Mesendoderm (in vitro differentiated cells): ENCODE results near the gene RPS6KL1.

Experiments used
- DNase-seq: peaks from one replicate; pipeline ENCODE4 v3.0.0; 2013
- H2AK5ac ChIP-seq: 2 replicates; pipeline ENCODE4 v1.6.1; 2013; ENCODE audit warnings: low read length, inconsistent platforms
- H2BK120ac ChIP-seq: 2 replicates; pipeline ENCODE4 v1.6.1; 2013; ENCODE audit warnings: low read depth, mild to moderate bottlenecking, low read length, moderate library complexity, mixed read lengths
- H2BK15ac ChIP-seq: replicated peaks from 2 replicates; pipeline ENCODE4 v1.6.1; 2013; ENCODE audit warnings: low read depth, mild to moderate bottlenecking, moderate library complexity
- H2BK5ac ChIP-seq: 2 replicates; pipeline ENCODE4 v1.6.1; 2013; ENCODE audit warnings: low read length, inconsistent platforms
- H3K18ac ChIP-seq: 2 replicates; pipeline ENCODE4 v1.6.1; 2013; ENCODE audit warnings: mild to moderate bottlenecking, low read length, mixed read lengths
- H3K23ac ChIP-seq: one replicate; pipeline ENCODE4 v1.6.1; 2013; ENCODE audit warnings: low read length
- H3K27ac ChIP-seq: 2 replicates; pipeline ENCODE4 v1.5.1; 2013; ENCODE audit warnings: low read depth, mild to moderate bottlenecking, inconsistent platforms, low read length, moderate library complexity
- H3K27me3 ChIP-seq: 2 replicates; pipeline ENCODE4 v1.6.1; 2013; ENCODE audit warnings: low read length, control low read depth, mild to moderate bottlenecking, inconsistent platforms; ENCODE audit not compliant: insufficient read depth, poor library complexity
- H3K36me3 ChIP-seq: 2 replicates; pipeline ENCODE4 v1.6.1; 2013; ENCODE audit warnings: low read length, inconsistent platforms; ENCODE audit not compliant: control insufficient read depth, insufficient read depth
- H3K4ac ChIP-seq: one replicate; pipeline ENCODE4 v1.6.1; 2013; ENCODE audit warnings: low read depth, mild to moderate bottlenecking, low read length, moderate library complexity
- H3K4me1 ChIP-seq: 2 replicates; pipeline ENCODE4 v1.6.1; 2013; ENCODE audit warnings: low read depth, low read length, inconsistent platforms; ENCODE audit not compliant: control insufficient read depth
- H3K4me2 ChIP-seq: 2 replicates; pipeline ENCODE4 v1.6.1; 2013; ENCODE audit warnings: low read length
- H3K4me3 ChIP-seq: 2 replicates; pipeline ENCODE4 v1.5.1; 2013; ENCODE audit warnings: mild to moderate bottlenecking, low read length
- H3K56ac ChIP-seq: one replicate; pipeline ENCODE4 v1.6.1; 2013; ENCODE audit warnings: low read length
- H3K79me1 ChIP-seq: 2 replicates; pipeline ENCODE4 v1.6.1; 2013; ENCODE audit warnings: low read length, inconsistent platforms
- H3K79me2 ChIP-seq: 2 replicates; pipeline ENCODE4 v1.6.1; 2013; ENCODE audit warnings: mild to moderate bottlenecking, low read length; ENCODE audit not compliant: control insufficient read depth, insufficient read depth
- H3K9ac ChIP-seq: 2 replicates; pipeline ENCODE4 v1.6.1; 2013; ENCODE audit warnings: low read length, inconsistent platforms
- H4K5ac ChIP-seq: one replicate; pipeline ENCODE4 v1.6.1; 2013; ENCODE audit warnings: low read length
- H4K8ac ChIP-seq: one replicate; pipeline ENCODE4 v1.6.1; 2013; ENCODE audit warnings: low read depth, mild to moderate bottlenecking, control low read depth, low read length, moderate library complexity
- WGBS: extraction: QIAGEN DNeasy Blood & Tissue Kit; methylation state at CpG from one replicate; pipeline ENCODE4 v1.1.7; 2013; ENCODE audit warnings: low lambda C conversion rate, missing lambda C conversion rate; ENCODE audit not compliant: insufficient coverage; ENCODE audit errors: extremely low coverage; 5-methylcytosine and 5-hydroxymethylcytosine counted together

RPS6KL1 gene

GRCh38 chr14:74950795-74951442 lies 27.9 kb upstream of the RPS6KL1 start:
- Histone ChIP-seq H3K4me3 (no peak overlapping the region), H2AK5ac (no peak overlapping the region), H4K8ac (no peak overlapping the region), H3K23ac (no peak overlapping the region), H3K4me2 (no peak overlapping the region), H4K5ac (no peak overlapping the region), H3K18ac (no peak overlapping the region), H2BK120ac (no peak overlapping the region), H3K27me3 (no peaks in the 10 kb centered on the region), H3K79me2 (no peaks in the 10 kb centered on the region), H3K4ac (no peak overlapping the region), H2BK15ac (no peak overlapping the region), H3K79me1 (no peaks in the 10 kb centered on the region), H2BK5ac (no peak overlapping the region), H3K4me1 (peaks cover 2% of the 10 kb centered on the region), H3K9ac (no peak overlapping the region), H3K56ac (no peak overlapping the region), H3K36me3 (no peaks in the 10 kb centered on the region), H3K27ac (no peak overlapping the region)
- WGBS: no CpG with 5 or more reads among the region's 9 CpGs
- no peak for DNase-seq

- Histone ChIP-seq H3K27me3 (no peaks in the 10 kb centered on the region), H2BK5ac (no peak overlapping the region), H3K56ac (no peak overlapping the region), H3K4ac (no peak overlapping the region), H3K79me2 (no peaks in the 10 kb centered on the region), H2BK120ac (no peak overlapping the region), H2BK15ac (no peak overlapping the region), H3K27ac (no peak overlapping the region), H3K79me1 (no peaks in the 10 kb centered on the region), H3K4me1 (peaks cover 2% of the 10 kb centered on the region), H3K36me3 (no peaks in the 10 kb centered on the region), H3K18ac (no peak overlapping the region), H3K23ac (no peak overlapping the region), H4K8ac (no peak overlapping the region), H4K5ac (no peak overlapping the region), H2AK5ac (no peak overlapping the region), H3K9ac (no peak overlapping the region), H3K4me3 (no peak overlapping the region), H3K4me2 (no peak overlapping the region)
- WGBS: no CpG with 5 or more reads among the region's 17 CpGs
- no peak for DNase-seq
These were observed 27.0 kb upstream of the RPS6KL1 start for GRCh38 chr14:74949859-74950573.

GRCh38 chr14:74949191-74949601 lies 26.1 kb upstream of the RPS6KL1 start:
- Histone ChIP-seq H2BK15ac (no peak overlapping the region), H2BK120ac (no peak overlapping the region), H2BK5ac (no peak overlapping the region), H3K27me3 (no peaks in the 10 kb centered on the region), H3K36me3 (no peaks in the 10 kb centered on the region), H3K79me1 (no peaks in the 10 kb centered on the region), H3K4me3 (no peak overlapping the region), H3K4me1 (no peaks in the 10 kb centered on the region), H3K56ac (no peak overlapping the region), H3K9ac (no peak overlapping the region), H4K8ac (no peak overlapping the region), H4K5ac (no peak overlapping the region), H2AK5ac (no peak overlapping the region), H3K4me2 (no peak overlapping the region), H3K79me2 (no peaks in the 10 kb centered on the region), H3K18ac (no peak overlapping the region), H3K23ac (no peak overlapping the region), H3K27ac (no peak overlapping the region), H3K4ac (no peak overlapping the region)
- DNase-seq: no peak
- WGBS: no CpG with 5 or more reads among the region's 16 CpGs

- H3K23ac ChIP-seq: no peak overlapping the region
- H3K9ac ChIP-seq: no peak overlapping the region
- H3K79me2 ChIP-seq: no peaks in the 10 kb centered on the region
- H4K8ac ChIP-seq: no peak overlapping the region
- no peaks in the 10 kb centered on the region for H3K79me1 ChIP-seq
- no peak overlapping the region for H3K18ac ChIP-seq
- H2BK5ac ChIP-seq: no peak overlapping the region
- H3K36me3 ChIP-seq: no peaks in the 10 kb centered on the region
- H3K4me2 ChIP-seq: no peak overlapping the region
- H2BK15ac ChIP-seq: no peak overlapping the region
- no peak overlapping the region for H3K4me3 ChIP-seq
- H3K27me3 ChIP-seq: no peaks in the 10 kb centered on the region
- no peak for DNase-seq
- no peak overlapping the region for H4K5ac ChIP-seq
- no CpG with 5 or more reads among the region's 23 CpGs for WGBS
- no peaks in the 10 kb centered on the region for H3K4me1 ChIP-seq
- no peak overlapping the region for H2AK5ac ChIP-seq
- no peak overlapping the region for H3K4ac ChIP-seq
- no peak overlapping the region for H2BK120ac ChIP-seq
- H3K27ac ChIP-seq: no peak overlapping the region
- no peak overlapping the region for H3K56ac ChIP-seq
These were observed 25.4 kb upstream of the RPS6KL1 start for GRCh38 chr14:74948228-74949175.

GRCh38 chr14:74947353-74948227 lies 24.5 kb upstream of the RPS6KL1 start:
- Histone ChIP-seq H2BK120ac (no peak overlapping the region), H3K79me2 (no peaks in the 10 kb centered on the region), H2AK5ac (no peak overlapping the region), H3K4me3 (no peak overlapping the region), H3K56ac (no peak overlapping the region), H3K36me3 (no peaks in the 10 kb centered on the region), H3K4me1 (no peaks in the 10 kb centered on the region), H3K27ac (no peak overlapping the region), H4K8ac (no peak overlapping the region), H3K27me3 (no peaks in the 10 kb centered on the region), H2BK15ac (no peak overlapping the region), H3K23ac (no peak overlapping the region), H2BK5ac (no peak overlapping the region), H3K4me2 (no peak overlapping the region), H3K4ac (no peak overlapping the region), H3K79me1 (no peaks in the 10 kb centered on the region), H4K5ac (no peak overlapping the region), H3K9ac (no peak overlapping the region), H3K18ac (no peak overlapping the region)
- WGBS: no CpG with 5 or more reads among the region's 13 CpGs
- no peak for DNase-seq
